Measurements from ENCODE around the gene CIC.
"Not testable (repeated sequence)": the region's sequence is repeated elsewhere in the genome, so short reads cannot be mapped to it uniquely, and the experiment has no call there.

CIC gene

DNA sequence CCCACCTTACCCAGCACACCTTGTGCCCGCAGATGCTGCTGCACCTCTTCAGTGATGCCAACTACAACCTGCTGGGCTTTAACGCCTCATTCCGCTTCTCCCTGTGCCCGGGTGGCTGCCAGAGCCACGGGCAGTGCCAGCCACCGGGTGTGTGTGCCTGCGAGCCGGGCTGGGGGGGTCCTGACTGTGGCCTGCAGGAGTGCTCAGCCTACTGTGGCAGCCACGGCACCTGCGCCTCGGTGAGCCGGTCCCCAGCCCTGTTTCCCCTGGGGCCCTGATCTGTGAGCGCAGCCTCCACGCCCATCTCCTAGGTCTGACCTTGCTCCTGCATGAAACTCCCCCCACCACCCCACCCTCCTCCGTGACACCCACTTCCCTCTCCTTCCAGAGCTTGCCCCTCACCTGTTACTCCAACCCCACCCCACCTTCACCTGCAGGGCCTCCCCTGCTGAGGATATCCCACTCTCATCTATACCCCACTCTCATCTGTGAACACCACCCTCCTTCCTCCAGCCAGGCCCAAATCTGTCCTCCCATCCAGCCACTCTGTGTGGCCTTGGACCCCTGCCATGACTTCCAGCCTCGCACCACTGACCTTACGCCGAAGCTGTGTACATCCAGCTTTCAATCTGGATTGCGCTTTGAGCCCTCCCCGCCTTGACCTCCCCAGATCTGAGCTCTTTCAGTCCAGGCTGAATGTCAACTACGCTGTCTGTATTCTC lies 65.1 kb downstream of the CIC start:
- no peak for DNase-seq (ENCODE audit: low spot score)

DNA sequence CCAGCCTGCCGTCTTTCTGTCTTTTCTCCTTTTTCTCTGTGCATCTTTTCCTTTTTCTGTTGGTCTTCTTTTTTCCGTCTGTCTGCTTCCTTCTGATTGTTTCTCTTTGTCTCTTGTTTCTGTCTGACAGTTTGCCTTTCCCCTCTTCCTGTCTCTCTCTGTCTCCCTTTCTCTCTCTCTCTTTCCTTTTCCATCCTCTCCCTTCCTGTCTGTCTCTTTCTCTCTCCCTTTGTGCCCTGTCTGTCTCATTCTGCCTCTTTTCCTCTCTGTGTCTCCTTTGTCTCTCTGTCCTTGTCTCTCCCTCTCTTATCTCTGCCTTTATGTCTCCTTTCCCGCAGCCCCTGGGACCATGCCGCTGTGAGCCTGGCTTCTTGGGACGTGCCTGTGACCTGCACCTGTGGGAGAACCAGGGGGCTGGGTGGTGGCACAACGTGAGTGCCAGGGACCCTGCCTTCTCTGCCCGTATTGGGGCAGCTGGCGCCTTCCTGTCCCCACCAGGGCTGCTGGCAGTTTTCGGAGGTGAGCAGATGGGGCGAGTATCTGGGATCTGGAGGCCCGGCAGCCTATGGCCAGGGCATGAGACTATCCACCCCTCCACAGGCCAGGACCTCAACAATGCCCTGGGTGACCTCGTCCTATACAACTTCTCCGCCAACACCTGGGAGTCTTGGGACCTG lies 65.8 kb downstream of the CIC start:
- no peak for DNase-seq (ENCODE audit: low spot score)

DNA sequence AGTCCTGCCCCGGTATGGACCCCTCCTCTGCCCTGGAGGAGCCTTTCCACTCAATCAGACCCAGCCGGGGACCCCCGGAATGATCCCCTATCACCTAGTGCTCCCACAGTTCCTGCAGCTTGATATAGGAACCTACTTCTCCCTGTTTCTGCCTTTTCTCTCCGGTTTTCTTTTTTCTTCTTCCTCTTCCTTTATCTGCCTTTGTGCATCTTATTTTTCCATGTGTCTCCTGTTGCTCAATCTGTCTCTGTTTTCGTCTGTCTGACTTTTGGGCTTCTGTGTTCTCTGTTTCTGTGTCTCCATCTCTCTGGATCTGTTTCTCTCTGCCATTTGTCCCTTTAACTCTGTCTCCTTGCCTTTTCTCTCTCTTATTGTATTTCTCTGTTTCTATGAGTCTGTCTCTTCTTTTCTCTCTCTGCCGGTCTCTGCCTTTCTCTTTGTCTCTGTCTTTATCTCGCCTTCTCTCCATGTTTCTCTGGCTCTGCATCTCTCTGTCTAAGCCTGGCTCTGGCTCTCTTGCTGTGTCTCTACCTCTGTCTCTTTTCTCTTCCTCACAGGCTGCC lies 66.4 kb downstream of the CIC start:
- DNase-seq (ENCODE audit: low spot score), result no peak

DNA sequence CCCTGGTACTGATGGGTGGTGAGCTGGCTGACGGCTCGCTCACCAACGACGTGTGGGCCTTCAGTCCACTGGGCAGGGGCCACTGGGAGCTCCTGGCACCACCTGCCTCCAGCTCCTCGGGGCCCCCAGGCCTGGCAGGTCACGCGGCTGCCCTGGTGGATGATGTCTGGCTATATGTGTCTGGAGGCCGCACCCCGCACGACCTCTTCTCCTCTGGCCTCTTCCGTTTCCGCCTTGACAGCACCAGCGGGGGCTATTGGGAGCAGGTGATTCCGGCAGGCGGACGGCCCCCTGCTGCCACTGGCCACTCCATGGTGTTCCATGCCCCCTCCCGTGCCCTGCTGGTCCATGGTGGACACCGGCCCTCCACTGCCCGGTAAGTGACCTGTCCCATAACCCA lies 66.9 kb downstream of the CIC start:
- no peak for DNase-seq (ENCODE audit: low spot score)

DNA sequence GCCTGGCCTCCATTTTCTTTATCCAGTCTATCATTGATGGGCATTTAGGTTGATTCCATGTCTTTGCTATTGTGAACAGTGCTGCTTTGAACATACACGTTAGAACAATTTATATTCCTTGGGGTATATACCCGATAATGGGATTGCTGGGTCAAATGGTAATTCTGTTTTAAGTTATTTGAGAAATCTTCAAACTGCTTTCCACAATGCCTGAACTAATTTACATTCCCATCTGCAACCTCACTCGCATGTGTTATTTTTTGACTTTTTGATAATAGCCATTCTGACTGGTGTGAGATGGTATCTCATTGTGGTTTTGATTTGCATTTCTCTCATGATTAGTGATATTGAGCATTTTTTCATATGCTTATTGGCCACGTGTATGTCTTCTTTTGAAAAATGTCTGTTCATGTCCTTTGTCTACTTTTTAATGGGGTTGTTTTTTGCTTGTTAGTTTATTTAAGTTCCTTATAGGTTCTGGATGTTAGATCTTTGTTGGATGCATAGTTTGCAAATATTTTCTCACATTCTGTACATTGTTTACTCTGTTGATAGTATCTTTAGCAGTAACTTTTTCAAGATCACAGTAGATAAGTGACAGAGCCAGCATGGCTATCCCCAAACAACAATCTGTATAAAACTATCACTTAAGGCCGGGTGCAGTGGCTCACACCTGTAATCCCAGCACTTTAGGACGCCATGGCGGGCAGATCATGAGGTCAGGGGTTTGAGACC lies 70.2 kb downstream of the CIC start:
- DNase-seq (ENCODE audit: low spot score), result not testable (repeated sequence)

DNA sequence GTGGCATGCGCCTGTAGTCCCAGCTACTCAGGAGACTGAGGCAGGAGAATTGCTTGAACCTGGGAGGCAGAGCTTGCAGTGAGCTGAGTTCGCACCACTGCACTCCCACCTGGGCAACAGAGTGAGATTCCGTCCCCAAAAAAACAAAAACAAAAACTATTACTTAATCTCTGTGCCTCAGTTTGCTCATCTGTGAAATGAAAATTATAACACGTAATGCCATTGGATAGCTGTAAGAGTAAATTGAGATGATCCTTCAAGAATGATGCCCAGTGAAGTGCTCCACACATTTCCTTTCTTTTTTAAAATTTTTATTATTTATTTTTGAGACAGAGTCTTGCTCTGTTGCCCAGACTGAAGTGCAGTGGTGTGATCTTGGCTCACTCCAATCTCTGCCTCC lies 70.9 kb downstream of the CIC start:
- DNase-seq (ENCODE audit: low spot score), result not testable (repeated sequence)

DNA sequence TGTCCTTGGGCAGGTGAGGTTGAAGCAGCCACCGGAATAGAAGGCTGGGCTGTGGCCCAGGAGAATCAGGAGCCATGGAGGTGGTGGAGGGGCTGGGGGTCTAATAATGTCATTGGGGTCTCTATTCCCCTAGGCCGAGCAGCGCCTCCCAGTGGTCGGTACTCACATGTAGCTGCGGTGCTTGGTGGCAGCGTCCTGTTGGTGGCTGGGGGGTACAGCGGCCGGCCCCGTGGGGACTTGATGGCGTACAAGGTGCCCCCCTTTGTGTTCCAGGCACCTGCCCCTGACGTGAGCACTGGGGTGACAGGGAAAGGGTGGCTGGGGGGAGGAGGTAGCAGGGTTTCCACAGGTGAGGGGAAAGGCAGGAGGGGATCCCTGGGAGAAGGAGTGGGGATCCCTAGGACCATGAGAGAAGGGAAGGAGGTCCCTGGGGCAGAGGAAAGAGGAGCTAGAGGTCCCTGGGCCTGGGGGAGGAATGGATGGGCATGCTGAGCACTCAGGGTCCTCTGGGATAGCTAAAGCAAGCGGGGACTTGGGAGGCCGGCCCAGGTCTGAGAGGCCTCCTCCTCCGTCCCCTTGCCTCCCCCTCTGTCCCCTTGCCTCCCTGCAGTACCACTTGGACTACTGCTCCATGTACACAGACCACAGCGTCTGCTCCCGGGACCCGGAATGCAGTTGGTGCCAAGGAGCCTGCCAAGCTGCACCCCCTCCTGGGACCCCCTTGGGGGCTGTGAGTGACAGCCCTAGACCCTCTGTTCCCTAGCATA lies 74.5 kb downstream of the CIC start:
- DNase-seq (ENCODE audit: low spot score), result no peak

DNA sequence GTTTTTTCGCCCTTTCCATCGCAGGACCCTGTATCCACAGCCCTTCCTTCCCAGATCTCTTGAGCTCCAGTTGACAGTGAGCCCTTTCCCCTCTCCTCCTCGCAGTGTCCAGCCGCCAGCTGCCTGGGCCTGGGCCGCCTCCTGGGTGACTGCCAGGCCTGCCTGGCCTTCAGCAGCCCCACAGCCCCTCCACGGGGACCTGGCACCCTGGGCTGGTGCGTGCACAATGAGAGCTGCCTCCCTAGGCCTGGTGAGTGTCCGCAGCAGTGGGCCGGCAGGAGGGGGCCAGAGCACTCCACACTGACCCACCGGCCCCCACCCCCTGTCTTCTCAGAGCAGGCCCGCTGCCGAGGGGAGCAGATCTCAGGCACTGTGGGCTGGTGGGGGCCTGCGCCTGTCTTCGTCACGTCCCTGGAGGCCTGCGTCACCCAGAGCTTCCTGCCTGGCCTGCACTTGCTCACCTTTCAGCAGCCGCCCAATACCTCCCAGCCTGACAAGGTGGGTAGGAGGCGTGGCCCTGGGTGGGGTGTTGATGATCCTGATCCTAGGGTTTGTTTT lies 75.4 kb downstream of the CIC start:
- DNase-seq (ENCODE audit: low spot score), result no peak
